Suppressor macrophage treated with lipopolysaccharide for 4 hours (primary cell): ENCODE results near the gene MTHFD2.

Experiments used
- DNase-seq: peaks from one replicate; pipeline ENCODE4 v3.0.0-alpha.2; 2020

The MTHFD2 gene

DNA sequence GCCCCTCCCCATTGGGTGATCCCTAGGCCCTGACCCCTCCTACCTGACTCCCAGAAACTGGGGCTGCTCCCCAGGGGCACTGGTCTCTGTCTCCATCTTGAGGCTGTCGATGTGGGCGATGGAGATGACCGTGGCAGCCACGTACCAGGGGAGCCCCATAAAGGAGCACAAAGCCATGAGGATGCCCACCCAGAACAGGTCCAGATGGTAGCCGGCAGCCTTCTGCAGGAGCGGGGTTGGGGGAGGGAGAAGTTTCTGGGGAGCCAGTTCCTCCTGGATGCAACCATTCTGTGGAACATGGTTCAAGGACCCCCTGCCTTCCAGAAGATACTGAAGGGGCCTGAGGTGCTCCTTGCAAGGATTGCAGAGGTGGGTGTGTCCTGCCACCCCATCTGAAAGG, 34.0 kb downstream of the MTHFD2 start:
- DNase-seq = no peak

DNA sequence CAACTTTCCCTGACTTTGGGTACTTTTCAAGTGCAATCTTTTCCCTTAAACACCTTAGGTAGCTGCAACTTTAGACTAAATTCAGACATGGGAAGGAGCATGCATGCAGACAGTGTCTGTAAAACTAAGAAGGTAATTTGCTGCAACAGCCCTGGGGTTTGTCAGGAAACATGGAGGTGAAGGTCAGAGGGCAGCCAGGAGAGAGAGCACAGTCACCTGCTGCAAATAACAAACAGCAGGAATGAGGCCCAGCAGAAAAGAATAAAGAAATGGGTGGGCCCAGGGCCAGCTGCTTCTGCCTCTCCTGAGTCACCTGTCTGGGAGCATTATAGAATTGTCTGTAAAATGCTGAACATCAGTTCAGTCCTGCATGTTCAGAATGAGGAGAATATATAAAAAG, 35.2 kb downstream of the MTHFD2 start:
- DNase-seq = no peak

DNA sequence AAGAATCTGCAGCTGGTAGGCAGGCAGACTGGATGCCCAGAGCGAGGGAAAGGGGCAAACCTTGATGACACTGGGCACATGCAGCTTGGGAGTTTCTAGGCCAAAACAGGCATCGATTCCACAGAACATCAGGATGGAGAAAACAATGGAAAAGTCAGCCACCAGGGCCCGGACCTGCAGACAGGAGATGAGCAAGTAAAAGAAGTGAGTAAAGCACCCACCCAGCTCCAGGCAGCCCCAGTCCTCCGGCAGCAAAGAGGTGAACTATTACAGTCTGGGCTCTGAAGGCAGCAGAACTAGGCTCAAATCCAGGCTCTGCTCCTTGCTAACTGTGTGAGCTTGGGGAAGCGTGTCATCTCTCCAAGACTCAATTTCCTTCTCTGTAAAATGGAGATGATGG, 36.6 kb downstream of the MTHFD2 start:
- no peak for DNase-seq

DNA sequence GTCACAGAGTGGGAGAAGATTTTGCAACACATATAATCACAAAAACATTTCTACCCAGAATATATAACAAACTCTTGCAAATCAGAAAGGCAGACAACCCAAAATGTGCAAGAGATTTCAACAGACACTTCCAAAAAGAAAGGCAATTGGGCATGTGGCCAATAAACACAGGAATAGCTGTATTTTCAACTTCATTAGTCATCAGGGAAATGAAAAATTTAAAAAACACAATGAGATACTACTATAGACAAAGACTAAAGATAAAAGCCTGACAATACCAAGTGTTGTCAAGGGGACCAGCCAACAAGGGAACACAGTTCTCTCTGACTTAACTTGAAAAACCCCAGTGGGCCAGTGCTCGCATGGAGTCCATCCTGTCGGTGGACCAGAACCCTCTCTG, 40.5 kb downstream of the MTHFD2 start:
- DNase-seq = peak; percentile 39

DNA sequence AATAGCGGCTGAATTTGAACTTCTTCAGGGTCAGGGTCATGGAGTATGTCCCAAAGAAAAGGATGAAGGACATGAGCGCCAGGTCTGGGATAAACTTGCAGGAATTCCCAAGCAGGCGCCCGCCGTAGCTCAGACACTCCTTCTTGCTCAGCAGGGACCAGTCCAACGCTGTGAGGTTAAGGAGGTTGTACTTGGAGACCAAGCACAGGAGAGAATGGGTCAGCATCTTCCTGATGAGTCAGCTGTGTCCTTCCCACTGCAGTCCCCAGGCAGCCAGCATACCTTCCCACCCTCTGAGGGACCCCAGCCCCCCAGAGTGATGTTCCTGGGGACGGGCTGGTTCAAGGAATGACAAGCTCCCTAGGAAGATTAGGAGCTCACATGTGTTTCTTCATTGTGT, 40.9 kb downstream of the MTHFD2 start:
- DNase-seq = no peak

DNA sequence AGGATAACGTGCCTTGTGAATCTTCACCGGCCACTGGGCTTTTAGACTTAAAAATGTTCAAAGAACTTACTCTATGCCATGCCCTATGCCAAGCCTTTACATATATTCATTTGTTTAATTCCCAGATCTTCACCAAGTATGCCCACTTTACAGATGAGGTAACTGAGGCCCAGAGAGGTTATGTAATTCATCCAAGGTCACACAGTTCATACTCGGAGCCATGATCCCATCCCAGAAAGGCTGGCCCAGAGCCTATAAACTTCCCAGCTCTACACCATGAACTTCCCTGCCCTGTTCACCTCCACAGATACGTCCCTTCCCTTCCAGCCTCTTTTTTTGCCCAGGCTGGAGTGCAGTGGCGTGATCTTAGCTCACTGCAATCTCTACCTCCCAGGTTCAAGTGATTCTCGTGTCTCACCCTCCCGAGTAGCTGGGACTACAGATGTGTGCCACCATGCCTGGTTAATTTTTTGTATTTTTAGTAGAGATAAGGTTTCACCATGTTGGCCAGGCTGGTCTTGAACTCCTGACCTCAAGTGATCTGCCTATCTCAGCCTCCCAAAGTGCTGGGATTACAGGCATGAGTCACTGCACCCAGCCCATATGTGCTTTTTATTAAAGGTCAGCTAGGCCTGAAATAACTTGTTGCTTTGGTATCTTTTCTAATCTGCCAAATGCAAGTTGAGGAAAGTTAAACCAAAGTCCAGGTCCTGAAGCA, 44.1 kb downstream of the MTHFD2 start:
- DNase-seq = no peak

DNA sequence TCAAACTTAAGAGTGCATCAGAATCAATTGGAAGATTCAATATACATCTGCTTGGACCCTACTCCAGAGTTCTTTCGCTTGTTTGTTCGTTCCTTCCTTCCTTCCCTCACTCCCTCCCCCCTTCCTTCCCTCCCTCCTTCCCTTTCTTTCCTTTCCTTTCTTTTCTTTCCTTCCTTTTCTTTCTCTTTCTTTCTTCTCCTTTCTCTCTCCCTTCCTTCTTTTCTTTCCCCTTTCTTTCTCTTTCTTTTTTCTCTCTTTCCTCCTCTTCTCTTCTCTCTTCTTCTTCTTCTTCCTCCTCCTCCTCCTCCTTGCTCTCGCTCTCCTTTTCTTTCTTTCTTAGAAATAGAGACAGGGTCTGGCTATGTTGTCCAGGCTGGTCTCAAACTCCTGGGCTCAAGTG, 45.9 kb downstream of the MTHFD2 start:
- DNase-seq = no peak

DNA sequence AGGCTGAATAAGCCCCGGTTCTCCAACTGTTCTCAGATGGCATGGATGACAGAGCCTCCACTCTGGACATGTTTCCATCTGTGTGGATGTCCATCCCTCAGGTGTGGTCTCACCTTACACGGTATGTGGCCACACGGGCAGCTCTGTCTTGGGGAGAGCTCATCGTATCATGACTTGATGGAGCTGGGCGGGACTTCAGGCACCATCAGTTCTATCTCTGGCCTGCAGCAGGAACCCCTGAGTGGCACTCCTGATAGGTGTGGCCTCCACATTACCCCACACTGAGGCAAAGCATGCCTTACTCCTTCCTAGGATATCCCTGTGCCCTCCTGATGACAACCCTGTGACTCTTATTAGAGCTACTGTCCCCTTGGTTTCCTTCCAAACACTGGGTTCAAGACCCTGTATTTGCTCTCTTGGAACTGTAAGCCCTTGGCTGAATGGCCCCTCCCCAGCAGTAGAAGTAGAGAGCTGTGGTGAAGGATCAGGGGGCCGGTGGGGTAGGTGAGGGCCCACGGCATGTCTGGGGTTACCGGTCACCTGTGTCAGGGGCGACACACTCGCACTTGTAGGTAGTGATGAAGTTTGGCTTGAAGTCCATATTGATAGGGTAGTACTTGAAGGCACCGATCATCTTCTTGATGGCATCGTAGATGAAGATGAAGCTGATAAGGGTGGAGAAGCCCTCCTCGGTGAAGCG, 48.2 kb downstream of the MTHFD2 start:
- no peak for DNase-seq

DNA sequence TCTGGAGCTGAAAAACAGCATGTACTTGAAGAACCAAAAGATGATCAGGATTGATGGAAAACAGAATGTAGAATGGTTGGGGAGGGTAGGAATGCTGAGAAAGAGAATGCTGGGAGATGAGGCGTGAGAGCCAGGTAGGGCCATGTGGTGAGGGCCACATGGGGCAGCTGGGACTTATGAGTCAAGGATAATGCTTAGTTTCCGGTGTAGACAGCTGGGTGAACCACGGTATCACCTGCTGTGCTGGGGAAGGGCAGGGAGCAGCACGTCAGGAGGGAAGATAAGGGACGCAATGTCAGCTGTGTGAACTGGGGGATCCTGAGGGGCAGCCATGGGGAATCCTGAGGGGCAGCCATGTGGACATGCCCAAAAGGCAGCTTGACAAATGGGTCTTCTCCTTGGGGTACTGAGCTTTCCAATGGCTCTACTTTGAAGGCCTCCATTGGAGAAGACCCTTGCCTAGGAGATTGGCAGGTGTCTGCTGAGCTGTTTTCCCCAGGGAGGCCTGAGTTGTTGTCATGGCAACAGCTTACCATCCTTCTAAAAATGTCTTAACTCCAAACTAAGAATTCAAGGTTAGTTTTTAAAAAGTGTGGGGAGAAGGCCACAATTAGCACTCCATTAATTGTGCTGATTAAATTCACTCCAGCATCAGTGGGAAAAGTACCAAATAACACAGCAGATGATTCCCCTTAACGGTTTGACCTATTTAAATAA, 51.1 kb downstream of the MTHFD2 start:
- no peak for DNase-seq

DNA sequence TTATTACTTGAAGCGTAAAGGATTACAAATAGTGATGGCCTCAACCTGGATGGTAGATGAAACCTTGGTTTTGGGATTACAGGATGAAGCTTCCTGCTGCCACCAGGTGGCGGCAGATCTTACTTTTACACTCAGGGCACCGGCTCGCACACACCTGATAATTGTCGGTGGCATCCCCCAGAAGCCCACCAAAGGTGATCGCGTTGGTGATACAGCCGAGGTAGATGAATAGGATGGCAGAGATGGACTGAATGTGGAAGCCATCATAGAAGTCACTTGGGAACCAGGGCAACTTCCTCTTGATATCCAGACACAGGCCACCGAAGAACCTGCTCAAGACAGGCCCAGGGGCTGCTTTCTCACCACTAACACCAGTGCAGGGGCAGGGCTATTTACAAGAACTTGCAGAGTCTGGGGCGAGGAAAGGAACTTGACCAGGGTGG, 51.8 kb downstream of the MTHFD2 start:
- peak; percentile 45 for DNase-seq

DNA sequence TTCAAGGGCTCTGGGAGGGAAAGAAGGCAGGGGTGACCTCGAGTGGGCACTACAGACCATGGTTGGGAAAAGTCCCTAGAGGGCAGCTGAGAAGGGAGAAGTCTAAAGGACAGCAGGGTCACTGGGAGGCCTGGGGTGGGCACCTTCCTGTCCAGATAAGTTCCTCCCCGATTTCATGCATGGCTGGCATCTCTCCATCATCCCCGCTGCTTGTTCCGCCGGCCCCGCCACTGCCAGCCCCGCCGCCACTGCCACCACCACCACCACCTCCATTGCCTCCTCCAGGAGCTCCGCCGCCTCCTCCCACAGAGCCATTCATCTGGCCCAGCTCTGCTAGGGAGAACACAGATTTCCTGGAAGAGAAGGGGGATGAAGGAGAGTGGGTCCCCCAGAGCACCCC, 53.6 kb downstream of the MTHFD2 start:
- DNase-seq = no peak

DNA sequence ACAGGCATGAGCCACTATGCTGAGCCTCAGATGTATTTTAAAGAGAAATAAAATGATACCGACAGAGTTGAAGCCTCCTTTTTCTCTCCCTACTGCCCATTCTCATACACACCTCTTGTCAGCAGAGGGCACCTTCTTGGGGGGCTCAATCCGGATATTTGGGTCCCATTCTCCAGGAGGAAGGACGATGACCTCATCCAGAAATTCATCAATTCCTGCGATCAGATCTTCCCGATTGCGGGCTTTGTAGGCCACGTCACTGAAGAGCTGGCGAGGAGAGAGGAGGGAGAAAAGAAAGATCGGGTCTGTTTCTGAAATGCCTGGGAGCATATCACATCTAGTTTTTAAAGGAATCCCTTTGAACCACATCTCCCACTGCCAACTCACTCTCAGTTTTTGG, 54.4 kb downstream of the MTHFD2 start:
- DNase-seq = no peak

DNA sequence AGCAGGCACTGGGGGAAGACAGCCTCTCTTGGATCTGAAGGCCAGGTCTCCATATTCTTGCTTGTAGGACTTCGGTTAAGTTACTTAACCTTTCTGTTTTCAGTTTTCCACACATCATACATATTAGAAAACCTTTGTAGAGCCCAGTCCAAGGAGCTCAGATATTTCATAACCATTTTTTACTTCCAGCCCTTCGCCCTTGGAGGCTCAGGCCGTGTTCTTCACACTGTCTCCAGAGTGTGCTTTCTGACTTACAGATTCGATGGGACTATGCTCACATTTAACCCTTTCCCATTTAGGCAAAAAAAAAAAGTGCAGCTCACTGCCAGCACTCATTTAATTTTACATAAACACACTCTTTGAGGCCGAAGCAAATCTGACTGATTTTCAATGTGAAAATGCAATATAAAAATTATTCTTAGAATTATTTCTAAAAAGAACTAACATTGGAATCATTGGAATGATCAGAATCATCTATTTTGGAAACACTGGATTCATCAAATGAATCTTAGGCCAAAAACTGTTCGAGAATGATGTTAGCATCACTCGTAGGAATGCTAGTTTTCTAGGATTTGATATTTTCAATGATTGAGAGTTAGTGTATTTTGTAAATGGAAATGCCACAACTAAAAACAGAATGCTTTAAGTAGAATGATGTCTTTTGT, 55.0 kb downstream of the MTHFD2 start:
- DNase-seq = no peak

DNA sequence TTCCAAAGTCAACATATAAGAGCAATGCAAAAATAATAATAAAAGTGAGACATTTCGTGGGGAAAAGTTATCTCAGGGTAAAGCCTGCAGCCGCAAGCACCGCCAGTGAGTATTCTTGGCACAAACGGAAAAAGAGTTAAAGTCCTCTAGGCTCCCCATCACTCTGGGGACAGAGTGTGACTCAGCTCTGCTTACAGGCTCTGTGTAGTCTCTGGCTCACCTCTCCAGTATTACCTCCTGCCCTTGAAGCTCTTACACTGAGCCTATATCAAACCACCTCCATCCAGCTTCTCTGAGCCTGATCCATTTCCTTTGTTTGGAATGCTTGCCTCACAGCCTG, 55.5 kb downstream of the MTHFD2 start:
- no peak for DNase-seq

DNA sequence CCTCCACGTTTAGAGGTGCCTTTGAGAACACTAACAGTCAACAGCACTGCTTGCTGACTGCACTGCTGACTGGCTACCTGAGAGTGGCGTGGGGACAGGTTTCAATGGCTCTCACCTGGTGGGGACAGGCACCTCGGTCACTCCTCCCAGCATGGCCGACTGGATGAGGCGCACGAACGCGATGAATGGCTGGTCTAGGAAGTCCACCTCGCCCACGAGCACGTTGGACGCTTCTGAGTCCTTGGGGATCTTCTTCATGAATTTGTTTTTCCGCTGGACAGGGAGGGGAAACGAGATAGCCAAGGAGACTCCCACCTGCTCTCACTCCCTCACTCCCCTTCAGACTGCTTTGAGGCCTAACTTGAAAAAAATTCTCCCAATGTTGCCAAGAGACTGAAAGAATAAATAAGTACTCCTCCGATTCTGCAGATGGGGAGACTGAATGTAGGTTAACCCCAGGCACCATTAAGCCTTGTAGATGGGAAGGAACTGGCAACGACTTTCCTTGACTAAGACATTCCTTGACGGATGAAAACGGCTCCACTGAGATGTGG, 57.3 kb downstream of the MTHFD2 start:
- no peak for DNase-seq

DNA sequence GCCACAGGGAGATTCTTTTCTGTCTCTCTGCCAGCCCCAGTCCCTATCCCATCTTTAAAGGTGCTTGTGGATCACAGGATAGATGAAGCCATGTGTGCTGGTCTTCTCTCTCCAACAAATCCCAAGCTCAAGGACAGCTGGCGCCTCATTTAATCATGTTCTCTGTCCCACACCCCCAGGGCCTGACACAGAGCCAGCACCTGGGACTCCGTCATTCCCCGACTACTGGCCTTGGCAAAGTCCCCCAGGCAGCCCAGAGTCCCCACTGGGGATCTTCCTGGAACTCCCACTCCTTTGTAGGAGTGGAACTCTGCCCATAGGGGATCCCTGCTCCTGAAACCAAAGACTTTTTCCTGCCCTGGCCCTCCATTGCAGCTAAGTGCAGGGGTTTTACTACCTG, 60.8 kb downstream of the MTHFD2 start:
- no peak for DNase-seq

DNA sequence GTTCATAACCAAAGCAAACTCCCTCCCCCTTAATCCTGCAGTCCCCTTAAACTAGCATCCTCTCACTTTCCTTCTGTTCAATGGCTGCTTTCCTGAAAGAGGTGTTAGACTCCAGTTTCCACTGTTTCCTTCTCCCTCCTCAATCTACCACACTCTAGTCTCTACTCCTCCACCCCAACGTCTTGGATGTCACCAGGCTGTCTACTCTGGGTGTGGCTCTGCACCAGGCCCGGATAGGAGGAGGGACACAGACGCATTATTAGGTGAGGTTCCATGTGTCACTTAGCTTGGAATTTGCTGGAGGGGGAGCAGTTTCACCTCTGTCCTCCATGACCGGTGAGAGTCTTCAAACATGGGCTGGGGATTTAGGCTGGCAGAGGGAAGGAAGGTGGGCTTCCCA, 61.3 kb downstream of the MTHFD2 start:
- DNase-seq = no peak

DNA sequence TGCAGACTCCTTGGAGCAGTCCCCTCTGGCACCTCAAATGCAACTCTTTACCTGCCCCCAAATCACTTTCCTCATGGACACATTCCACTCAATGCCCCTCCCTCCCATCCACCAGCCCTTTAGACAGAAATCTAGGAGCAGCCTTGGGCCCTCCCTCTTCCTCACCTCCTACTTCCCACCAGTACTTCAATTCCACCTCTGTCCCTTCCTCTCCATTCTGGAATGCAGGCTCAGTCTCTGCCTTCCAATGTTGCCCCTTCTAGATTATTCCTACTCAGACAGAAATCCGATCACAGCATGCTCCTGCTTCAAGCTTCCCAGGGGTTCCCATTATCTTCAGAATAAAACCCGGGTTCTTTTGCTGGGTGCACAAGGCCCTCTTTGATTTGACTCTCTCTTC, 62.1 kb downstream of the MTHFD2 start:
- no peak for DNase-seq

DNA sequence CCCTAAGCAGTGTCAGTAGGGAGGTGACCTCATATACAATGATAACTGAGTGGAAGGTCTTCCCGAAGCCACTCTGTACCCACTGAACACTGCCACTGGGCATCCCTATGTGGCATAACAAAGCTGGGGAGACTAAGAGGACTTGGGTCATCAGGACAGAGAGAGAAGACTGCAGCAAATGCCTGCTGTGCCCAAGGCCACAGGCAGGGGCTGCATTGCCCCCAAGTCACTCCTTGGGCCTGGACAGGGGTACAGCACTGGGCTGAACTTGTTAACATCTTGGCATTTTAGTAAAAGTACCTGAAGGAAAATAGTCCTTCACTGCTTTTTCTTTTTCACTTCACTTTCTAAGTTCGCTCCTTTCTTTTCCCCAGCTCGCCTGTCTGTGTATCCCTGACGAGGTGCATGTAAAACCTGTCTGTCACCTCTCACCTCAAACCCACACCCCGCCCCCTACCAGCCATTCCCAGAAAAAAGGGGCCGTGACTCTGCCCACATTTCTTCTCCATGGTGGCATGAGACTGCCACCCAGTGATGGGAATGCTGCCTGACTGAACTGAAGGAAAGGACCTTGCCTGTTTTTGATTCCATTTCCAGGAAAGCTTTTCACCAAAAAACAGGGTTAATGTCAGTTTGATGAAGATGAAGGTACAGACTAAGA, 62.9 kb downstream of the MTHFD2 start:
- DNase-seq = no peak

DNA sequence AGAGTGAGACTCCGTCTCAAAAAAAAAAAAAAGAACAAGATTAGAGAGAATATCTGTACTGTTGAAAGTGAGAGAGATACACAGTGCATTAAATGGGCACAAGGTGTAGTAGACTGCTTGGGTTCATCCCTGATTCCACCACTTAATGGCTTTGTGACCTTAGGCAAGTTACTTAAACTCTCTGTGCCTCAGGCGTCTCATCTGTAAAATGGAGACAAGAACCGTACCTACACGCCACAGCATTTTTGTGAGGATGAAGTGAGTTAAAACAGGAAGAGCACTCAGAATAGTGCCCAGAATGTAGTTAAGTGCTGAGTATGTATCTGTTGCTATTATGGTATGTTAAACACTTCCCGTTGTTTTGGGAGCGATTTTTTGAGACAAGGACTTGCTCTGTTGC, 64.3 kb downstream of the MTHFD2 start:
- no peak for DNase-seq

DNA sequence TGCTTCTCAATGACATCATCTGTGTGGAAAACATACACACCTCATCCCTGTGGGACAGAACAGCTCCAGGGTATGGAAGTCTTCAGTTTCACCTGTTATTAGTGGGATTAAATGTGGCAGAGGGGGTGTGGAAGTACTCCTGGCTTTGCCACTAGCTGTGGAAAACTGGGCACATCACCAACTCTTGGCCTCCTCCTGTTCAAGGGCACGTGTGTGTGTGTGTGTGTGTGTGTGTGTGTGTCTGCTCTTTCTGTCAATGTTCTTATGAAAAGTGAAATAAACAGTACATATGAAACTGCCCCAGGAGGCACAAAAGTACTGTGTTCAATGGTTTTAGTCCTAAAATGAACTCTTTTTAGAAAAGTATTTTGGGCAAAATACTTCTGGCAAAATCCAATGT, 65.9 kb downstream of the MTHFD2 start:
- no peak for DNase-seq

DNA sequence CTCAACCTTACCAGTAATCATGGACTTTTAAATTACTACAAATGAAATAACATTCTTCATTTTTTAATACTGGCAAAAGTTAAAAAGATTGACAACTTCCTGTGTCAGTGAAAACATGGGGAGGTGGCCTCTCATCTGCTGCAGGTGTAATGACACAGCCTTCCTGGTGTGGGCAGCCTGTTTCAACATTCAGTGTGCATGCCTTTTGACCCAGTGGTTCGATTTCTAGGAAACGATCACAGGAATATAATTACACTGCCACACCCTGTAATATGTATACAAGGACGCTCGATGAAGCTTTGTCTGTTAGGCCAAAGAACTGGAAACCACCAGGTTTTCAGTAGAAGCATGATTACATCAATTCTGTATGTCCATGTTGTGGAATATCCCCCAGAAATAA, 68.7 kb downstream of the MTHFD2 start:
- no peak for DNase-seq
